Hematopoietic multipotent progenitor cell treated with erythropoietin and hydrocortisone succinate and interleukin-3 and kit ligand, for 17 days (in vitro differentiated cells): Measurements from ENCODE around the gene CAMTA1.
"Not testable (repeated sequence)": the region's sequence is repeated elsewhere in the genome, so short reads cannot be mapped to it uniquely, and the experiment has no call there.

Experiments used
- DNase-seq: peaks from one replicate; pipeline ENCODE4 v3.0.0-alpha.2; 2015; ENCODE audit warnings: low spot score

Gene CAMTA1

DNA sequence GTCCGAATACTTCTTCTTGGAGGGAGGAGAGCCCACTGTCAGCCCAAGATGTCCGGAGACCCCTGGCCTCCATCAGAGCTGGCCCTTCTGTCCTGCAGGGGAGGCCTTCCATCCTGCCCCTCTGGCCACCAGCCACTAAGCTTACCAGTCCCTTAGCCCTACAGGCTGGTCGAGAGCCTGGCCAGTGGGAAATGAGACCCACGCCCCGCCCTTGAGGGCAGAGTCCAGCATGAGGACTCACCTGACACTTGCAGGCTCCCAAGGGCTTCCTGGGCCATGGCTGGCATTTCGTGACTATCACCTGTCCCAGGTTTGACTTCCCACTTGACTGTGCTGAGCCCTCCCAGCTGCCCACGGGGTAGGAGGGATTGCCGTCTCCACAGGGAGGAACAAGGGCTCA is 624.0 kb downstream of the CAMTA1 start:
- DNase-seq: no peak

DNA sequence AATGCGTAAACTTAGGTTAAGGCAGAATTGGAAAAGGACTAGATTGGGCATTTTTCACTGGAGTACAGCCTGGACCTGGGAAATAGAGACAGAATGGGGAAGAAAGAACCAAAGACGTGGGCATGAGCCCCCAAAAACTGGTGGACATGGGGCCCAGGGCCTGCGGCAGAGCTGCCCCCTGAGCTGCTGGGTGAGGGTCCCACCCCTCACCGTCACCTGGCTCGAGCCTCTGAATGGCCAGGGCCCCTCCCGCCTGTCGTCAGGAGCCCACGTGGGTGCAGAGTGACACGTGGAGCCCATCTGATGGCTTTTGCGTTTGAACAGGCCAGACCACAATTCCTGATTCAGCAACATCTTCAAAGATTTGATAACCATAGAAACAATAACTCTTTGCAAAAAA is 624.9 kb downstream of the CAMTA1 start:
- no peak for DNase-seq

DNA sequence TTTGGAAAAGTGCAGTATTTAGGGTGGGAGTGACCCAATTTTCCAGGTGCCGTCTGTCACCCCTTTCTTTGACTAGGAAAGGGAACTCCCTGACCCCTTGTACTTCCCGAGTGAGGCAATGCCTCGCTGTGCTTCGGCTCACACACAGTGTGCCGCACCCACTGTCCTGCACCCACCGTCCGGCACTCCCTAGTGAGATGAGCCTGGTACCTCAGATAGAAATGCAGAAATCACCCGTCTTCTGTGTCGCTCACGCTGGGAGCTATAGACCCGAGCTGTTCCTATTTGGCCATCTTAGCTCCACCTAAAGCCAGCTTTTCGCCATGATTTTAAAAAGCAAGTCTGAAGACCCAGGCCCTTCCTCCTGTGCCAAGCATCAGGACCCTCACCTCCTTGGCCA is 632.4 kb downstream of the CAMTA1 start:
- not testable (repeated sequence) for DNase-seq

DNA sequence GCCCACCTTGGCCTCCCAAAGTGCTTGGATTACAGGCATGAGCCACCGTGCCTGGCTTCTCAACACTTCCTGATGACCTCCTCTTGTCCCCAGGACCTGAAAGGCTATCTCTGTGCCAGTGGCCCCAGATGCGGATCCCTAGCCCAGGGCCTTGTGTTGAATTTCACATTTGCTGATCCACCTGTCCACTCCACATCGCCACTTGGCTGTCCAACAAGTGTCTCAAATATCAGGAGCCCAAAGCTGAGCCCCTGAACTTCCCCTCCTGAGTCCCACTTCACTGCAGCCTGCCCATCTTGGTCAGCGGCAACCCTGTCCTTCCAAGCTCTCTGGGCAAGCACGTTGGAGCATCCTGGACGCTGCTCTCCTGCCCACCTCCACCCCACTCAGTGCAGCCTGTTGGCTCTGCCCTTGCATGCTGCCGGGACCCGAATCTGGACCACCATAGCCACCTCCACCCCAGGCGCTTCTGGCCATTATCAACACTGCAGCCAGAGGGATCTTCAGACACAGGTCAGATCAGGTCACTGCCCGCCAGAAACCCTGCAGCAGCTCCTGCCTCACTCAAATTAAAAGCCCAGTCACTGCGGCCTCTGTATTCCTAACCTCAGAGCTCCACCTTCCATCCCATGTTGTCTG is 633.3 kb downstream of the CAMTA1 start:
- no peak for DNase-seq

DNA sequence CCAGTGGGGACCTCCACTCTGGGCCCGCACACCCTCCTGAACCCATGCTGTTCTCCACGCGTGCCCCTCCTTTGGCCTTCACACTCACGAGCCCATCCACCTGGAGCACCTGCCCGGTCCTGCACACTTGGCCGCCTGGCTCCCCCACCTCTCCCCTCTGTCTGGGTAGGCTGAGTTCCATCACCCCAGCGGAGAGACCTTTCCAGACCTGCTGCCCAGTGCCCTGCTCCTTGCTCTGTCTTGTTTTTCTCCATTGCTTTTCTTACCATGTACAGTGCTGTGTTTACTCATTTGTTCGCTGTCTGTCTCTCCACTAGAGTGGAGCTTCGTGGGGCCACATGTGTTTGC is 634.8 kb downstream of the CAMTA1 start:
- DNase-seq: no peak

DNA sequence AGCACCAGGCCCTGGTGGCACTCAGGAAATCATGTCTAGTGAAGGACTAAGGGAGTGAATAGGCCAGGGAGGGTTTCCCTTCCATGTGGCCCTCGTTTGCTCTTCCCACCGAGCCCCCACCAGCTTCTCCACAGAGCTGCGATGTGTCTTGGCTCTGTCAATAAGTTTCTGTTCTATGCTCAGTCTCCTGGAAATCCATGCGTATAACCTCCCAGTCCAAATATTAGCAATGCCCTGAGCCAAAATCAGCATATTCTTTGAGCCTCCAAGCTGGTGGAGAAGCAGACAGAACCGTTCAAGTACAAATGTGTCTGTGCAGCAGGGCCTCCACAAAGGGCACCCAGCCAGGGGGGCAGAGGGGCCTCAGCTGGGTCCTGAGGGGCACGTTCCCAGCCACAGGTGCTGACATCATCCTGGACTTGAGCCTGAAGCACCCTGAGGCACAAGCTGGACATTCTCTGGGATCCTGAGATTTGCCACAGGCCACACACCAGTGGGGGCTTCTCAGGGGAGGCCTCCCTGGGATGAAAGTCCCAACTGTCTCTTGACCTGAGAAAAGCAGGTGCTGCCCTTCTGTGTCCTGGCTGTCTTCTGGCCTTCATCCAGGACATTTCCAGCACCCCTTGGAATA is 635.3 kb downstream of the CAMTA1 start:
- no peak for DNase-seq

DNA sequence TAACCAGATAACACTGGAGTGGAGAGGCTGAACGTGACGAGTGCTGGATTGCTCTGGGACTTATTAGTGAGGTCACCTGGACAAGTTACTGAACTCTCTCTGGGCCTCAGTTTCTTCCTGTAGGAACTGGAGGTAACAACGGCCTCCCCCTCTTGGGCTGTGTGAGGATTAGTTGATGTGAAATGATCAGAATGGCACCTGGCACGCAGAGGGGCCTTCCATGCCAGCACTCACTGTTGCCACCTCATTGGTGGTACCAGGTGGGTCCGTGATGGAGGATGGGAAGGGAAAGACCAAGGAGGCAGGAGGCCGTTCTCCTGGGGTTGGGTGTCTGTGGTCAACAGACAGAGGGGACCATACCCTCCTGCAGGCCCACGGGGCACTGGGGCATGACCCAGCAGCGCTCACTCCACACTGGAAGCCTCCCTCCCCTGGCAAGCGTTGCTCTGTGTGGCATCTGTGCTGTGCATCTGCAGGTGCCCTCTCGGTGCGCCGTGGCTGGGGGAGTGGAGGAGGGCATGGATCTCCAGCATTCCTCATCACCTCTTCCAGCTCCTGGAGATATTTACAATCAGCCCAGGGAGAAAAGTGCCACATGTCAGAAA is 636.3 kb downstream of the CAMTA1 start:
- no peak for DNase-seq

DNA sequence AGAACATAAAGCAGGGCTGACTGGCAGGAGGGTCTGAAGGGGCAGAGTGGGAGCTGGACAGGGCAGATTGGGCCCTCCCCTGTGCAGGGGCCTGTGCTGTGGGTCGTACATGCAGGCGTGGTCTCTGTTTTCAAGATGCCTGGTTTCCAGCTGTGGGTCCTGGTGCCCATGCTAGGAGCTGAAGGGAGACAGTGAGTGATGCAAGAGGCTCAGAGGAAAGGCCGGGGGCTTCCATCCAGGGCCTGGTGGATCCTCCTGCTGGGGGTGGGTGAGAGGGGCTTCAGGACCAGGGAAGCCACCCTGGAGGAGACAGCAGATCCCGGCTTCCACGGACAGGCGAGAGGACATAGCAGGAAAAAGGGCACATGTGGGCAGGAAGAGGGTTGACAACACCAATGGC is 636.8 kb downstream of the CAMTA1 start:
- no peak for DNase-seq

DNA sequence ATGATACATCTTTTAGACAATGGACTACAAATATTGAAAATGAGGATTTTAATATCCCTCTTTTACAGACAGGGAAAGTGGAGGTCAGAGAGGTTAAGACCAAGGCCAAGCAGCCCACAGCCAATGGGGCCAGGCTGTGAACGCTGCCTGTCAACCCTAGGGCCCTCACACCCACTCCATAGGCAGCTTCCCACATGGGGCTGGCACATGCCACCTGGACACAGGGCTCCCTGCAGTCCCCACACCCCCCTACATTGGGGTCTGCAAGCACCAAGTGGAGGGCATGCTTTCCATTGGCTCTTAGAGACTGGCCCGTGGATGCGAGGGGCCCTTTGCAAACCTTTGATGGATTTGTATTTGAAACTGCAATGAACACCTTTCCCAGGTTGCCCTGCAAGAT is 637.3 kb downstream of the CAMTA1 start:
- DNase-seq: no peak

DNA sequence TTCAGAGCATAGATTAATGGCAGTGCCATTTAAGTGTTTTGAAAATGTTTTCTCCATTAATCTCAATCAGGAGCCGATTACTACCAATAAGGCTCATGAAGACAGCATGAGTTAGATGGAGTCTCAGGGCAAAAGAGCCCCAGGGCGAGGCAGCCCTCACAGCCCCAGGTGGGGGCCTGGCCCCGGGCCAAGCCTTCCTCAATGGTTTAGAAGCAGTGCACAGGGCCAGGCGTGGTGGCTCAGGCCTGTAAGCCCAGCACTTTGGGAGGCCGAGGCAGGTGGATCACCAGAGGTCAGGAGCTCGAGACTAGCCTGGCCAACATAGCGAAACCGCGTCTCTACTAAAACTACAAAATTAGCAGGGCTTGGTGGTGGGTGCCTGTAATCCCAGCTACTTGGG is 637.7 kb downstream of the CAMTA1 start:
- no peak for DNase-seq

DNA sequence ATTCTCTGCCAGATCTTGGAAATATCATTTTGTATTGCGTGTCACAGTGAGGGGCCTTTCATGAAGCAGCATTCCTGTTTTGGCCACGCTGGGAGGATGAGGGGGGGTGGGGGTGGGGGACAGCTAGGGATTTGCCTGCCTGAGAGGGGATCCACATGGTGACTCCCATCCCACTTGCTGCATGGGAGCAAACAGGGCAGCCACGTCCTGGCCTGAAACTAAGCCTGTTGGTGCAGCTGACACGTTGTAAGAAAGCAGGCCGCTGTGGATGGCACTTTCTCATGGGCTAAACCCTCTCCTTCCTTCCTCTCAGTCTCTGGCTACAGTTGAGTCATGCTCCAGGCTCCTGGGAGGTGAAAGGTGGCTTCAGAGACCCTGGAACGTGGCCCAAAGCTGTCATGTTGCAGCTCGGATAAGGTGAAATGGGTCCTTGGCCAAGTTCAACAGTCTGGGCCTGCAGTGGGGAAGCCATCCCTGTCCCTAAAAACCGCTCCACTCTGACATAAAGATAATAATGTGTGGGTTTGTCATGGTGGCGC is 639.2 kb downstream of the CAMTA1 start:
- DNase-seq: no peak

DNA sequence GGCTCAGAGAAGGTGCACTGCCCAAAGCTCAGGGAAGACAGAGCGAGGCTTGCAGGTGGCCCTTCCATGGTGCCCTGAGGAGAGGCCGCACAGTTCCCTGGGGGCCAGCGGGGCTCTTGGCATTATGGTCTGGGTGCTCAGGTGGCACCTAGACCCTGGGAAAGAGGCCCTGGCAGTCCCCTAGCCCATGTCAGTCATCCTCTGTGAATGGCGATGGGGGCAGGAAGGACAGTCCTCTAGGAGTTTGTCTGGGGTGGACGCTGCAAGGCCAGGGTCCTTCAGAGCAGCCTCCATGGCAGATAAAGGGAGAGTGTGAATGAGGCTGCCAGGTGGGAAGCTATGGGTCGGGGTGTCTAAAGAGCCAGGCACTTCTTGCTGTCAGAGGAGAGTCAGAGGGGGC is 640.0 kb downstream of the CAMTA1 start:
- DNase-seq: no peak

DNA sequence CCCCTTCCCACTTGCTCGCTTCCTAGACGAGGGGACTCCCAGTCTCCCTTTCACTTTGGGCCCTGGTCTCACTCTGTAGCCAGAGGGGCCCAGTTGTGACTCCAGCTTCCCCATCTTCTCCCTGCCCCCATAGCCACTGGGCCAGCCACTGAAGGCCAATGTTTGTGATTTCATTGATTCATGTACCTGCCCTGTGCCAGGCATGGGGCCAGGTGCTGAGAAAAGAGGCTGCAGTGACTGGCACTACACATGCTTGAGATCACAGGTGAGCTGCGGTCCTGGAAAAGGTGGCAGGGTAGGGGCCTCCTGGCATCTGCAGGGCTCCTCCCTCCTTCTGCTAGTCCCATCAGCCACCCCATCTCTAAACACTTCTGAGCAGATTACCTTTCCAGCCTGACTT is 640.5 kb downstream of the CAMTA1 start:
- no peak for DNase-seq

DNA sequence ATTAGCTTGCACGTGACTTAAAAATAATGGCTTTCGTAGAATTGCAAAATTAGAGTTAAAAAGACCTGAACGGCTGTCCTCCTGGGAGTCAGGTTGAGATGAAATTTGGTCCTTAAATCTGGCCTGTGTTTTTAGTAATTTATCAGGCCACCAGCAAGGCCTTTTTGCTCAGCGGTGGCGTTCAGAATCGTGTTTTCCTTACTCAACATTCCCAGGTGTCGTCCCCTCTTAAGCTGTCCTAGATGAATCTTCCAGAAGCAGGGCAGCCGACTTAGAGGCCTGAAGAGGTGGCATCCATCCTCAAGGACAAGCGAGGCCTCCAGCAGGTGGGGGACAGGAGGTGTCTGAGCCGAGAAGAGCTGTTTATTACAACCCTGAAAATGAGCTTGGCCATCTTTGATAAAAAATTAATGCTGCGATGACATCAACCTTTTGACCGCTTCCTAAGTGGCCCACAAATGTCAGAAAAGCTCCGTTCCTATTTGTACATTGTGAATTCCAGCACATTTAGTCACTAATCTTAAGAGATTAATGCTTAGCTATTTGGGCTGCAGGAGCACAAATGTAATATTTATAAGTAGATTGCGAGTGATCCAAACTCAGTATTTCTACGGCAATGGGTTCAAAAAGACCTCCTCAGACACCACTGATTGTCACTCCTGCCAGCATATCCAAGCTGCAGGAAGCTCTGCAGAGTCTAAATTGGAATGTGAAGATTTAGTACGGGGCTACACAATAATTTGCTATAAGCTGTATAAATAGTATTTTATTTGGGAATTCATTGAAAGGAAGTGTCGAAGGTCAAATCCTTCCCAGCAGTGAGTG is 641.7 kb downstream of the CAMTA1 start:
- no peak for DNase-seq

DNA sequence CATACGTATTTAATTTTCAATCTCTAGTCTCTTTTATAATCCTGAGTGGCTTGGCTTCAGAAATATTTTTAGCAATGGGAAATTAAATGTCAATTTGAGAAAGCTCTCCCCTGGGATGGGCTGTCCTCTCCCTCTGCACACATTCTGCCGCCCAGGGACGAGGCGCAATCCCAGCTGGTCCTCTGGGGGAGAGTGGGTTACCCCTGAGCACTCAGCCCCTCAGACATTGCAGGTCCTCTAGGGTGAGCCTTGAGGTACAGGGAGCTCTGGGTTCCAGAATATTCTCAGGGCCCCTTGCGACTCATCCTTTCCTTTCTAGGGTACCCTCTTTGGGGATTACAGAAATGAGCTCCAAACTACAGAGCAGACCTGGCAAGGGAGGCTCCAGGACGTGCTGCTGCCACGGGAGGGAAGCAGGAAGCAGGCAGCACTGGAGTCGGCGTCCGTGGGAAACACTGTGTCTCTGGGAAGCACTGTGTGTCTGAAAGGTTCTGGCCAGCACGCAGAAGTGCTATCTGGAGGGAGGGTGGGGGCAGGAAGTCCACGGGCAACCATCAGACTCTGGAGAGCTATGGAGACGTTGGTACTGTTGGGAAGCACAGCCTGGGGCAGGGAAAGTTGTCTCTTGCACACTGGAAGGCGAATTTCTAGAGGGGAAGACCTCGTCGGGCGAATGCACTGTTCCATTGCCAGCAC is 642.5 kb downstream of the CAMTA1 start:
- no peak for DNase-seq

DNA sequence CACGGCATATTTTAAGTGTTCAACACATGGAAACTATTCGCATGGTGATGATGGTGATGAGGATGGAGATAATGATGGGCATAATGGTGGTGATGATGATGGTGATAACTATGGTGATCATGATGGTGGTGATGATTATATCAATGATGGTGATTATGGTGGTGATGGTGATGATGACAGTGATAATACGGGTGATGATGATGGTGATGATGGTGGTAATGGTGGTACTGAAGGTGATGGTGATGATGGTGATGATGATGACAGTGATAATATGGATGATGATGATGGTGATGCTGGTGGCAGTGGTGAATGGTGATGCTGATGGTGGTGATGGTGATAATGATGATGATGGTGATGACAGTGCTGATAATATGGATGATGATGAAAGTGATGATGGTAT is 644.0 kb downstream of the CAMTA1 start:
- no peak for DNase-seq

DNA sequence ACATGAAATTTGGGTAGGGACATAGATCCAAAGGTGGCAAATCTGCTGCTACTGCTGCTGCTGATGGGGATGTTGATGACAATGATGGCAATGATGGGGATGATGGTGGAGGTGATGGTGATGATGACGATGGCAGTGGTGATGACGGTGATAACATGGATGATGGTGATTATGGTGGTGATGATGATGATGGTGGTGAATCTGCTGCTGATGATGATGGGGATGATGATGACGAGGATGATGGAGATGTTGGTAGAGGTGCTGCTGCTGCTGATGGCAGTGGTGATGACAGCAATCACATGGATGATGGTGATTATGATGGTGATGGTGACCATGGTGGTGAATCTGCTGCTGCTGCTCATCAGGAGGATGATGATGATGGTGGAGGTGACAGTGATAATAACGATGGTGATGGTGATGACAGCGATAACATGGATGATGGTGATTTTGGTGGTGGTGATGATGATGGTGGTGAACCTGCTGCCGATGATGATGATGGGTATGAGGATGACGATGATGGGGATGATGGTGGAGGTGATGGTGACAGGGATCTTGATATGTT is 644.9 kb downstream of the CAMTA1 start:
- DNase-seq: no peak

DNA sequence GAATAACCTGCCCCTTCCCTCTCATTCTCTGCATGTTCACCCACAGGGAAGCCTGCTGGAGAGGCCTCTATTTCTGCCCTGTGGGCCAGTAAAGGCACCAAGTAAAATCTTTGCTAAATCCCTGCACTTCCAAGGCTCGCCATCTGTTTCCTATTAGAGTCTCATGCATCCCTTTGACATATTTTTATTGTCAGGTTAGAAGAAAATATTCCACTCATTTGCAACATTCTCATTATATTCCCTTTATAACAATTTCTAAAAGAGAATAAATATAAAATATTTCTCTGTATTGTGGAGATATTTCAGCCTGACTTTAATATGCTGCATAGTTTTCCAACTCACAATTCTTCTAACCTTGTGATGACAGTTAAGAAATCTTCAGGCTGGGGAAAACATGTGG is 645.4 kb downstream of the CAMTA1 start:
- DNase-seq: no peak

DNA sequence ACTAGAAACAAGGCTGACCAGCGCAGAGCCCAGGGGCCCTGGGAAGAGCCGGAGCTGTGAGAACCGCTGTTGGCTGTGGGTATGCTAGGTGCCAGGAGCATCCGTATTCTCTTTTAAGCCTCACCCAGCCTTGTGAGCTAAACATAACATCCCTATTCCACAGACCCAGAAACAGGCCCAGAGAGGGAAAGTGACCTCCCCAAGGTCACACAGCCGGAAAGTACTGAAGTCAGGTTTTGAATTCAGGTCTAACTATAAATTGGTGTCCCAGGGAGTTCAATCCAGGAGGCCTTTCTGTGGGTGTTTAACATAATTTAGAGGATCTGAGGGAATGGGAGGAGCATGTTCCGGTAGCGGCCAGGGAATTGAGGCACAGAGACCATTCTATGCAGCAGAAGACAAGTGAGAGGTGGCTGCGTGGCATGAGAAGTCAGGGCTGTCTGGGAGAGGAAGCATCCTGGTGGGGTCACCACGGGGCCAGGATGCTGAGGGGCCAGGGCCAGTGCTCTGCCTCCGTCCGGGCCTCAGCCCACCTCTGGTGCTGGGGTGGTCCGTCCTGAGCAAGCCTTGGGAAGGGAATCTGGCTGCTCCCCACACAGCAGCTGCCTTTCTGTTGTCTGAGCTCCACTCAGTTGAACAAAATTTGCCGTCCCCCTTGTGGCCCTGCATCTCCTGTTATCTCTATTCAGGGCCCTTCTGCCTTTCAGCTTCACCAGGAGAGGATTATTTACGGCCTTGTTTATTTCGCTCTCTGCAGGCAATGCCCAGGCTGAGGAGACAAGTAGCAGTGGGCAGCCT is 647.0 kb downstream of the CAMTA1 start:
- DNase-seq: no peak

DNA sequence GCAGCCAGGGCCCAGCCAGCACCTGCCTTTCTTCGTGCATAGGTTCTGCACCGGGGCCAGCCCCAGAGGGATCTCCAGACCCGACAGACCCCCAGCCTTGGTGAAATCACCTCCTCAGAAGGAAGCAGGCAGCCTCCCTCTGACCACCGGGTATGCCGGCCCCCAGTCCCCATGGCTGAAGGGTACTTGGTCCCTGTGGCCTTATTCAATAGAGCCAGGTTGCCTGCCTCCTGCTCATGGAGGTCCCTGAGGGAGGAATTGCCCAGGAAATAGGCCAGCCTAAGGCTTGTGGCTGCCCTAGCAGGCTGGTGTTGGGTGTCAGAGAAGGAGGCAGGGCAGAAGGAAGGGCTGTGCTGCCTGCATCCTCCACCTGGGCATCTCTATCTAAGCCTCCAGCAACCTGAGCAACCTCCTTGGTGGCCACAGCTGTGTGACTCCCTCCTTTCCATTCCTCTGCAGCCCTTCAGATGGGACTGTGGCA is 647.7 kb downstream of the CAMTA1 start:
- no peak for DNase-seq

DNA sequence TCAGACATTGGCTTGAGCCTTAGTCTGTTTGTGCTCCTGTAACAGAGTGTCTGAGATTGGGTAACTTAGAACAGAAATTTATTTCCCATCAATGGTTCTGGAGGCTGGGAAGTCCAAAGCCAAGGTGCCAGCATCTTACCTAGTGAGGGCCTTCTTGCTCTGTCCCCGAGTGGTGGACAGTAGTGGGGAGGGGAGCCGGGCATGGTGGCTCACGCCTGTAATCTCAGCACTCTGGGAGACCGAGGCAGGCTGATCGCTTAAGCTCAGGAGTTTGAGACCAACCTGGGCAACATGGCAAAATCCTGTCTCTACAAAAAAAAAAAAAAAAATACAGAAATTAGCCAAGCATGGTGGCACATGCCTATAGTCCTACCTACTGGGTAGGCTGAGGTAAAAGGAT is 649.3 kb downstream of the CAMTA1 start:
- no peak for DNase-seq
